ENCODE measurements around the gene NFASC.

The NFASC gene

GRCh38 chr1:205069371-205070125 lies 198.9 kb downstream of the NFASC start:
- no peak for DNase-seq

GRCh38 chr1:205071028-205071409 lies 200.4 kb downstream of the NFASC start:
- no peak for DNase-seq

- DNase-seq, result no peak
These were observed 201.1 kb downstream of the NFASC start for GRCh38 chr1:205071801-205072200.

- no peak for DNase-seq
These were observed 201.6 kb downstream of the NFASC start for GRCh38 chr1:205072286-205072685.

All from CD4-positive, alpha-beta T cell treated with Interleukin-10 for 1 hour (primary cell).